Thymus (tissue), 11 donors: ENCODE measurements around the gene NT5DC1. TPM values are rescaled to one million over a fixed set of nuclear protein-coding genes. Genes with fewer than 3 reads are reported as not detected.

Experiments
- DNase-seq, 9 donors: peaks; one replicate each; pipeline ENCODE4 v3.0.0-alpha.2; 2013; ENCODE audit warnings: low spot score in 9 of 9, low read depth in 6 of 9, missing footprints in 1 of 9
- H3K27ac ChIP-seq, 2 donors: one replicate each; pipeline ENCODE4 v1.5.1; 2013; ENCODE audit warnings: control low read depth in 1 of 2, low read depth in 1 of 2, low read length in 1 of 2, mild to moderate bottlenecking in 1 of 2, moderate library complexity in 1 of 2
- H3K27me3 ChIP-seq, 2 donors: one replicate each; pipeline ENCODE4 v1.5.1; 2013; ENCODE audit warnings: low read length in 1 of 2; ENCODE audit not compliant: control insufficient read depth in 2 of 2, insufficient read depth in 1 of 2
- H3K36me3 ChIP-seq, 2 donors: one replicate each; pipeline ENCODE4 v1.5.1; 2013; ENCODE audit warnings: low read length in 1 of 2, mild to moderate bottlenecking in 1 of 2, moderate library complexity in 1 of 2; ENCODE audit not compliant: control insufficient read depth in 2 of 2, insufficient read depth in 2 of 2
- H3K4me1 ChIP-seq, 2 donors: one replicate each; pipeline ENCODE4 v1.5.1; 2013; ENCODE audit warnings: low read length in 2 of 2; ENCODE audit not compliant: control insufficient read depth in 2 of 2, insufficient read depth in 2 of 2
- H3K4me3 ChIP-seq, 2 donors: one replicate each; pipeline ENCODE4 v1.5.1; 2013; ENCODE audit warnings: low read length in 2 of 2, control low read depth in 1 of 2, mild to moderate bottlenecking in 1 of 2
- H3K9me3 ChIP-seq, 2 donors: one replicate each; pipeline ENCODE4 v1.5.1; 2013; ENCODE audit warnings: low read length in 1 of 2, mild to moderate bottlenecking in 1 of 2; ENCODE audit not compliant: control insufficient read depth in 2 of 2, insufficient read depth in 1 of 2
- WGBS: extraction: QIAGEN DNeasy Blood & Tissue Kit; methylation state at CpG from one replicate; pipeline ENCODE4 v1.1.7; 2013; 5-methylcytosine and 5-hydroxymethylcytosine counted together
- polyA plus RNA-seq: library from polyadenylated mRNA; stranded (reverse); fragments of 200-250 nt; gene quantifications from one replicate; pipeline ENCODE4 v1.2.3, GENCODE V29; 2013
- total RNA-seq: library from RNA; stranded (reverse); fragments of 120-200 nt; gene quantifications from one replicate; pipeline ENCODE4 v1.2.4, GENCODE V29; 2013
- donor health status: healthy.

NT5DC1 gene
- total and polyA plus RNA-seq, 2 donors = 14.1 to 15.6 TPM

GRCh38 chr6:116115781-116116180, 15.1 kb downstream of the NT5DC1 start:
- H3K4me1 ChIP-seq = no peaks in the 10 kb centered on the region
- 95% methylated on average over 2 of the region's 2 CpGs for WGBS
- no peaks in the 10 kb centered on the region for H3K27me3 ChIP-seq
- no peaks in the 10 kb centered on the region for H3K9me3 ChIP-seq
- H3K36me3 ChIP-seq = peaks cover 2 to 6% of the 10 kb centered on the region in 2 donors
- DNase-seq = no peak
- no peak overlapping the region for H3K4me3 ChIP-seq
- H3K27ac ChIP-seq = no peak overlapping the region

- no peak for DNase-seq
- Histone ChIP-seq H3K9me3 (no peaks in the 10 kb centered on the region), H3K27me3 (no peaks in the 10 kb centered on the region), H3K4me1 (no peaks in the 10 kb centered on the region), H3K27ac (no peak overlapping the region), H3K36me3 (peaks cover 0 to 2% of the 10 kb centered on the region in 2 donors), H3K4me3 (no peak overlapping the region)
Measured at GRCh38 chr6:116118608-116119007, 18.0 kb downstream of the NT5DC1 start.

DNA sequence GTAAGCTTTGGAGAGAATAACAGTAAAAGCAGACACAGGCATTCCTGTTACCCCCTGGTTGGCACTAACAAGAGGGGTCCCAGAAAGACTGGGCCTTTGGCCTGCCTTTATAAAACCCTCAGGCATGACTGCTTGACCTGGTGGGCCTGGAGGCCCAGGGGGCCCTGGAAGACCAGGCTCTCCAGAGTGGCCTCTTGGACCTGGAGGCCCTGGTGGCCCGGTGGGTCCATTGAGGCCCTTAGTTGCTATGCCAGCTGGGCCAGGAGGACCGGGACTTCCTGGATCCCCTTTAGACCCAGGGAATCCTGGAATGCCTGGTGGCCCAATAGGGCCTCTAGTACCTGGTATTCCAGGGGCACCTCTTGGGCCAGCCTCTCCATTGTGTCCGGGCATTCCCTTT, 19.8 kb downstream of the NT5DC1 start:
- Histone ChIP-seq H3K4me1 (no peaks in the 10 kb centered on the region), H3K36me3 (no peaks in the 10 kb centered on the region), H3K4me3 (no peak overlapping the region), H3K9me3 (no peaks in the 10 kb centered on the region), H3K27ac (no peak overlapping the region), H3K27me3 (no peaks in the 10 kb centered on the region)
- DNase-seq = no peak
- WGBS = 96% methylated on average over 3 of the region's 3 CpGs

DNA sequence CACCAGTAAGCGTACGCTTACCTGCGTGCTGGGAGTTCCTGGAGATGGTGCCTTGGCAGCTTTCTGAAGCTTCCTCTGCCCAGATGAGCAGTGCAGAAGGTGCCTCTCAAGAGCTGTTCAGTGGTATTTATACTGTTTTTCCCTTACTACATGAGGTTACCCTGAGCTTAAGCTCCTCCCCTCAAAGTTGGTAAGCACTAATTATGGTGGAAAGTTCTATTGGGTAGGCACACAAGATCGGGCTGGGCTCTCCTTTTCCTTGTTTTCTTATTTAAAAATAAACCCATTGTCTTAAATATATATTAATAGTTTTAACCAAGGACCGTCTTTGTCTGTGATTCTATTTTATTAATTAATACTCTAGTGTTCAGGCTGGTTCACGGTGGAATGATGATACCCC, 25.4 kb downstream of the NT5DC1 start, which contains the start of gene COL10A1:
COL10A1 (minus strand) TSS at position 101 of the 400 bp plus-strand sequence. CDS start 640 bp downstream, outside the sequence.
- no peak for DNase-seq
- Histone ChIP-seq H3K4me1 (no peaks in the 10 kb centered on the region), H3K9me3 (no peaks in the 10 kb centered on the region), H3K27me3 (no peaks in the 10 kb centered on the region), H3K36me3 (peaks cover 0 to 3% of the 10 kb centered on the region in 2 donors), H3K27ac (no peak within 1 kb of the TSS), H3K4me3 (no peak within 1 kb of the TSS)
- 97% methylated on average over 6 of the region's 6 CpGs for WGBS

- Histone ChIP-seq H3K4me1 (no peaks in the 10 kb centered on the region), H3K27ac (no peak overlapping the region), H3K4me3 (no peak overlapping the region), H3K27me3 (no peaks in the 10 kb centered on the region), H3K36me3 (peaks cover 0 to 3% of the 10 kb centered on the region in 2 donors), H3K9me3 (no peaks in the 10 kb centered on the region)
- no peak for DNase-seq
- WGBS = 98% methylated on average over 2 of the region's 2 CpGs
Measured at GRCh38 chr6:116127771-116128493, 27.3 kb downstream of the NT5DC1 start.

- Histone ChIP-seq H3K36me3 (no peaks in the 10 kb centered on the region), H3K9me3 (no peaks in the 10 kb centered on the region), H3K27me3 (no peaks in the 10 kb centered on the region), H3K4me1 (no peaks in the 10 kb centered on the region), H3K4me3 (no peak overlapping the region), H3K27ac (no peak overlapping the region)
- WGBS = 97% methylated on average over 3 of the region's 3 CpGs
- DNase-seq = no peak
Measured at GRCh38 chr6:116133453-116133852, 32.8 kb downstream of the NT5DC1 start.

- Histone ChIP-seq H3K9me3 (no peaks in the 10 kb centered on the region), H3K27ac (no peak overlapping the region), H3K4me3 (no peak overlapping the region), H3K27me3 (no peaks in the 10 kb centered on the region), H3K4me1 (no peaks in the 10 kb centered on the region), H3K36me3 (no peaks in the 10 kb centered on the region)
- no peak for DNase-seq
- 99% methylated on average over 1 of the region's 1 CpG for WGBS
Measured at GRCh38 chr6:116136373-116136772, 35.7 kb downstream of the NT5DC1 start.

GRCh38 chr6:116136933-116137340, 36.3 kb downstream of the NT5DC1 start:
- H3K27ac ChIP-seq = no peak overlapping the region
- no peaks in the 10 kb centered on the region for H3K36me3 ChIP-seq
- H3K9me3 ChIP-seq = no peaks in the 10 kb centered on the region
- H3K4me3 ChIP-seq = no peak overlapping the region
- H3K27me3 ChIP-seq = no peaks in the 10 kb centered on the region
- no peaks in the 10 kb centered on the region for H3K4me1 ChIP-seq
- WGBS = 96% methylated on average over 5 of the region's 5 CpGs
- no peak for DNase-seq

DNA sequence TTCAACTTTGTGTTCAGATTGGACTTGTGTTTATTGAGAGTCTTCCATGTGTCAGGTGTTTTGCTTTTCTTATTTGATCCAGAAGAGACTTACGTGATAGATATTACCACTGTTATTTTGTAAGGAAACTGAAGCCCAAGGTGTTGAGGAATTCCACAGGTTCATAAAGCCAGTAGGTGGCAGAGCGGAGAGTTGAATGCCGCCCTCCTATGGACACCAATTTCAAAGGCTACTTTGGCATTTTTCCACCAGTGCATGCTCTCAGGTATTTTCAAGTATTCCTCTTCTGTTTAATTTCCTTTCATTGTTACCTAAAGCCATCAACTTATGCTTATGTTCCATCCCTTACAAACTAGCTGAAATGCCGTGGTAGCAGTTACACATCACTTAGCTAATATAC, 39.3 kb downstream of the NT5DC1 start:
- no peaks in the 10 kb centered on the region for H3K9me3 ChIP-seq
- H3K27ac ChIP-seq = no peak overlapping the region
- DNase-seq = no peak
- H3K36me3 ChIP-seq = no peaks in the 10 kb centered on the region
- 98% methylated on average over 4 of the region's 4 CpGs for WGBS
- no peaks in the 10 kb centered on the region for H3K27me3 ChIP-seq
- H3K4me3 ChIP-seq = no peak overlapping the region
- no peaks in the 10 kb centered on the region for H3K4me1 ChIP-seq
